ENCODE measurements around the gene TRIAP1.
A peak's percentile ranks its signal among the peaks of the same experiment; 100 is the strongest.

The TRIAP1 gene

DNA sequence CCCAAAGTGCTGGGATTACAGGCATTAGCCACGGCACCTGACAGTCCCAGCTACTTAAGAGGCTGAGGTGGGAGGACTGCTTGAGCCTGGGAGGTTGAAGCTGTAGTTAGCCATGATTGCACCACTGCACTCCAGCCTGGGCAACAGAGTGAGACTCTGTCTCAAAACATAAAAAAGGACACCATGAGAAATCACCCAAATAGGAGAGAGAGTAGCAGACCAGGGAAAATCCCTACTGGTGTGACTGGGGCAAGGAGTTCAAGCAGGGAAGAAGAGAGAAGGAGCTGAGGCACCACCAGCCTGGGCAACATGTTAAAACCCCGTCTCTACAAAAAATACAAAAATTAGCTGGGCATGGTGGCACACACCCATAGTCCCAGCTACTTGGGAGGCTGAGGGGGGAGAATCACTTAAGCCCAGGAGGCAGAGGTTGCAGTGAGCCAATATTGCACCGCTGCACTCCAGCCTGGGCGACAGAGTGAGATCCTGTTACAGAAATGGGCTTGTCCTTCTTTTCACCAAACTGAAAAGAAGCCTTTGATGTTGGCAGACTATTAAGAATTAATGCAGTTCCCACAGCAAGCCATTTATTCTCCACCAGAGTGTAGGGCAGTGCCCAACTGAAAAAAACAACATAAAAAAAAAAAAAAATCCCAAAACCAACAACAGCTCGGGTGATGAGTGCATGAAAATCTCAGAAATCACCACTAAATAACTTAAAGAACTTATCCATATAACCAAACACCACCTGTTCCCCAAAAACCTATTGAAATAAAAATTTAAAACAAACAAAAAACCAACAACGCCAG, 27.8 kb upstream of the TRIAP1 start:
- TF ChIP-seq, protein P1, sequence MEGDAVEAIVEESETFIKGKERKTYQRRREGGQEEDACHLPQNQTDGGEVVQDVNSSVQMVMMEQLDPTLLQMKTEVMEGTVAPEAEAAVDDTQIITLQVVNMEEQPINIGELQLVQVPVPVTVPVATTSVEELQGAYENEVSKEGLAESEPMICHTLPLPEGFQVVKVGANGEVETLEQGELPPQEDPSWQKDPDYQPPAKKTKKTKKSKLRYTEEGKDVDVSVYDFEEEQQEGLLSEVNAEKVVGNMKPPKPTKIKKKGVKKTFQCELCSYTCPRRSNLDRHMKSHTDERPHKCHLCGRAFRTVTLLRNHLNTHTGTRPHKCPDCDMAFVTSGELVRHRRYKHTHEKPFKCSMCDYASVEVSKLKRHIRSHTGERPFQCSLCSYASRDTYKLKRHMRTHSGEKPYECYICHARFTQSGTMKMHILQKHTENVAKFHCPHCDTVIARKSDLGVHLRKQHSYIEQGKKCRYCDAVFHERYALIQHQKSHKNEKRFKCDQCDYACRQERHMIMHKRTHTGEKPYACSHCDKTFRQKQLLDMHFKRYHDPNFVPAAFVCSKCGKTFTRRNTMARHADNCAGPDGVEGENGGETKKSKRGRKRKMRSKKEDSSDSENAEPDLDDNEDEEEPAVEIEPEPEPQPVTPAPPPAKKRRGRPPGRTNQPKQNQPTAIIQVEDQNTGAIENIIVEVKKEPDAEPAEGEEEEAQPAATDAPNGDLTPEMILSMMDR (IDR thresholded peaks at IDR 0.05), result no peak
- no peak for TF ChIP-seq ZFX (IDR thresholded peaks at IDR 0.05; ENCODE audit: borderline replicate concordance)
- H3K27ac ChIP-seq, result peak overlapping the region; percentile 14; the same call in 1 of the 2 replicates

DNA sequence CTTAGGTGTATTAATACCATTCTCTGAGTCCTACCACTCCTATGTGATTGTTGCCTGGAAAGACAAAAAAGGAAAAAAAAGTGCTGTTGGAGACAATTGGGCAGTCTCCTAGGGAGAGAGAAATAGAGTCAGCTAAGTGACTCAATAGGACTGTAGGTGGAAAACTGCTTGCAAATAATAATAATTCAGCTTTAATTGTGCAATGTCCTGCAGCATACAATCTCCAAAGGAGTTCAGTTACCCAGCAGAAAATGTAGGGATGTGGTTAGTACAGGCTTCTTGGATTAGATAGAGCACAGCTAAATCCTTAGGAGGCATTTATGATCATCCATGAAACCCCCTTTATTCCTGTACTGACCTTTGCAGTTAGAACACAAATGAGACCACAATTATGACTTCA, 26.3 kb upstream of the TRIAP1 start:
- no peak overlapping the region for H3K27ac ChIP-seq

DNA sequence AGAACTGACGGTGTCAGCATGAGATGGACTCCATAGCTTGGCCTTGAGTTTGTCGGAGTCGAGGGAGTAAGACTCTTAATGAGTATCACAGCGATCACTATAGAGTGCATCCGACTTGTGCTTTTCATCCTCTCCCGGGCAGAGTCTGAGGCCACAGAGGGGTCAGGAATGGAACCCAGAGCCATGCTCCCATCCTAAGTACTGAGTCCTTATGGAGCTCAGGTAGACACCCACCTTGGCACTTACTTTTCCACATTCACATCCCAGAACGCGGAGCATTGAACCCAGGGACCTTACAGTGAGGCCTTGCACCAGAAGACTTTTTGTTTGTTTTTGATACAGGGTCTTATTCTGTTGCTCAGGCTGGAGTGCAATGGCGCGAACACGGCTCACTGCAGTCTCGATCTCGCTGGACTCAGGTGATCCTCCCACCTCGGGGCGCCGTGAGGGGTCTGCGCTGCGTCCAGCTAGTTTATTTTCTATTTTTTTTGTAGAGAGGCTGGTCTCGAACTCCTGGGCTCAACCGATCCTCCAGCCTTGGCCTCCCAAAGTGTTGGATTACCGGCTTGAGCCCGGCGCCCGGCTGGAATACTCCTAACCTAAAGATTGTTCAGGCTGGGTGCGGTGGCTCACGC, 24.1 kb upstream of the TRIAP1 start:
- H3K27ac ChIP-seq, result peak overlapping the region; percentile 89
- TF ChIP-seq ZFX (IDR thresholded peaks at IDR 0.05; ENCODE audit: borderline replicate concordance), result no peak
- TF ChIP-seq, protein P1 (IDR thresholded peaks at IDR 0.05), result no peak

More for the DNA sequence above, 26.3 kb upstream of the TRIAP1 start:
- TF ChIP-seq, protein P1 (IDR thresholded peaks at IDR 0.05), result no peak
- TF ChIP-seq ZFX (IDR thresholded peaks at IDR 0.05; ENCODE audit: borderline replicate concordance), result no peak

DNA sequence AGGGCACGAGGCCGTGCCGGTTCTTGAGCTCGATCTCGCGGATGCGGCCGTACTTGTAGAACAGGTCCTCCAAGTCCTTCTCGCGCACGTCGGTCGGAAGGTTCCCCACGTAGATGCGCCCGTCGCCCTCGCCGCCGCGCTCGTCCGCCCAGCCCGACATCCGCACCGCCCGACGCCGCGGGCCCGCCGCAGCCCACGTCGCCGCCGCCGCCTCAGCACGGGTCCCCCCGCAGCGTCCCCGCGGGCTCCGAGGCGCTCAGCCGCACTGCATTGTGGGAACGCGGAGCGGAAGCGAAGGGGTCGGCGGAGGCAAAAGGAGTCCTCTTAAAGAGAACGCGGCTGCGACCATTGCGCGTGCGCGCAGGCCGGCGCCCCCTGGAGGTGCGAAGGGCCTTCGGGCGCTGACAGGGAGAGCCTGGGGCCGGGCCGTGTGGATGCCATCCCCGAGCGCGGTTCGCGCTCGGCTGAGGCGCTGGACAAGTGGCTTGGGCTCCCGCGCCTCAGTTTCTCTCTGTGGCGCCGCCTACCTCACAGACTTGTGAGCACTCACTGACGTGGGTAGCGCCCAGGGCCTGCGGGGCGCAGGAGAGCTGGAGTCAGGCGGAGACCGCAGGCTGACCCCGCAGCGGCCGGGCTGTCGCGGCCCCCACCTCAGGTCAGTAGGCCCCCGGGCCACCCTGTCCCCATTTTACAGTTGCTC, 23.4 kb upstream of the TRIAP1 start, which contains the start of gene SRSF9:
Gene SRSF9 (minus strand): TSS at position 299 of the 700 bp plus-strand sequence. CDS start 139 bp downstream, at position 160.
- H3K27ac ChIP-seq, result peak within 1 kb of the TSS; percentile 89

DNA sequence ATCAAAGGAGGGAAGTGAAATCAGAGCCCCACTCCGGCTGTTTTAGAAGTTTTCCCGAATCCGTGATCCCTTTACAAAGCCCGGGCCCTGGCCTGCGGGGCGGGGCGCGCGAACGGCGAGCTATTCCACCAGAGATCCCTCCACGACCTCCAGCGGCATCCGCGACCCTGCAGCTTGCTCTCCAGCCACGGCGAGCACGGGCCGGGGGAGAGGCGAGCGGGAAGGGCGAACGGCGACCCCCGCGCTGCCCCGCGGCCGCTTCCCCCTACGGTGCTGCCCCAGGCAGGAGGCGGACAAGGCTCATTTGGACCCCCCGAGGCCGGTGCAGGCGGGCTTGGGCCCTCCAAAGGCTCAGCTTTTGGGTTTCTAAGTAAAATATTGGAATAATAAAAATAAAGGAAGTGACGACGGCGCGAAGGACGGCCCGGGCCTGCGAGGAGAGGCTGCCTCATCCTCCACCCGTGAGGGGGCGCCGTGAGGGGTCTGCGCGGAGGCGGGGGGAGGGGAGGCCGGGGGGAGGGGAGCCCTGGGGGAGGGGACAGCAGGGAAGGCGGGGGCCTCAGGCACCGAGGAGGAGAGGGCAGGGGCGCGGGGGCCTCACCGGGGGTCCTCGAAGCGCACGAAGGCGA, 22.8 kb upstream of the TRIAP1 start:
- H3K27ac ChIP-seq, result peak overlapping the region; percentile 89
- TF ChIP-seq ZFX (IDR thresholded peaks at IDR 0.05; ENCODE audit: borderline replicate concordance), result no peak
- TF ChIP-seq, protein P1 (IDR thresholded peaks at IDR 0.05), result no peak

More for the DNA sequence above, 23.4 kb upstream of the TRIAP1 start, which contains the start of gene SRSF9:
- TF ChIP-seq, protein P1 (IDR thresholded peaks at IDR 0.05), result peak; percentile 99
- TF ChIP-seq ZFX (IDR thresholded peaks at IDR 0.05; ENCODE audit: borderline replicate concordance), result no peak

DNA sequence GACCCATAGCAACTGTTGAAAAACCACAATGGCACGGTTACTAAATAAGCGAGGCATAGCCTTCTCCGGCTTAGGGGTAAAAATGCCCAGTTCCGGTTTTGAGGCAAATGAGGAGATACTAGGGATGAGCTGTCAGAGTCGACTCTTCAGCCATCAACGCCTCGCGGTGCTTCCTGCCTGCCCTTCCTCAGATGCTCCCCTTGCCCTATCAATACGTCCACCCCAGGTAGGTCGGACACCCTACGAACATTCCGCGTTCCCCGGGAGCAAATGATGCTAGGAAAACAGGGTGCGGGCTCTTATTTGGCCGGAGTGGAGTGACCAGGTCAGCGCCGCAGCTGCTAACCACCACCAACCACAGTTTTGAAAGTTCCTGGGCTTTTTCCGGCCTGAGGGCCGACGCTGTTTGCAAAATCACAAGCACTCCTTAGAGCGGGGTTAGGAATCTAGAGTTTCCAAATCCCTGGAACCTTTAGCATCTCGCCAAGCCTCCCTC, 22.2 kb upstream of the TRIAP1 start:
- no peak for TF ChIP-seq ZFX (IDR thresholded peaks at IDR 0.05; ENCODE audit: borderline replicate concordance)
- TF ChIP-seq, protein P1 (IDR thresholded peaks at IDR 0.05), result no peak
- H3K27ac ChIP-seq, result peak overlapping the region; percentile 89

All from 22Rv1 (cell line).